NCI-H2107 (cell line): ENCODE data around the gene CCDC13.

Experiments used
- DNase-seq: peaks from one replicate; lab custom pipeline; 2025; lab: John Stamatoyannopoulos, UW

Gene CCDC13

DNA sequence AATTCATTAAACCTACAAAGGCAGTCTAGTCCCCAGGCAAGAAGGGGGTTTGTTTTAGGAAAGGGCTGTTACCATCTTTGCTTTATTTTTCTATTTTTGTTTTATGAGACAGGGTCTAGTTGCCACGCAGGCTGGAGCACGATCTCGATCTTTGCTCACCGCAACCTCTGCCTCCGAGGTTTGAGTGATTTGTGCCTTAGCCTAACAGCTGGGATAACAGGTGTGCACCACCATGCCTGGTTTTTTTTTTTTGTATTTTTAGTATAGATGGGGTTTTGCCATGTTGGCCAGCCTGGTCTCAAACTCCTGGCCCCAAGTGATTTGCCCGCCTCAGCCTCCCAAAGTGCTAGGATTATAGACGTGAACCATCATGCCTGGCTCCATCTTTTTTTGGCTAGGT is 26.3 kb upstream of the CCDC13 start:
- no peak for DNase-seq

GRCh38 chr3:42796332-42796885 is 23.4 kb upstream of the CCDC13 start:
- DNase-seq = no peak

DNA sequence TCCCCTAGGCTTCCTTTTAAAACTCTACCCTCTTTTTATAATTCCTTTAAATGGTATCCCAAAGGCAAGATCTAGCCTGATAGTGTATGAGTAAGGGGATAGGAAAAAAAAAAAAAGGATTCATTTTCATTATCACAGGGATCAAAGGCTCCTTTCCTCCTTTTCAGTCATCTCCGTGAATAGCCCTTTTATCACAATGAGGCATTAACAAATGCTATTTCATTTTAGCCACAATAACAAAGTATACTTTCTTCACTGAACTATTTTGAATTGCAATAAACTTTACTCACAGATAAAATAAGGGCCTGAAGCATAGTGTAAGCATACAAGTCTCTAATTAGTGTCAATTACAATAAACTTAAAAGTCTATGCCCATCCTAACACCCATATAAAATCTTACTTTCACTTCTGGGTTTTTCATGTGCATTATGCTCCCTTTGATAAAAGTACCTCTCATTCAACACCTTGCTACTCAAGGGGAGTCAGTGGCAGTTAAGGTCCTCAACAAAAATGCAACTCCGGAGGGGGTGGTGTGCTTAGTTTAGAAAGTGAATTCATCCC is 22.6 kb upstream of the CCDC13 start:
- DNase-seq = no peak

GRCh38 chr3:42790714-42791229 is 17.7 kb upstream of the CCDC13 start:
- no peak for DNase-seq

DNA sequence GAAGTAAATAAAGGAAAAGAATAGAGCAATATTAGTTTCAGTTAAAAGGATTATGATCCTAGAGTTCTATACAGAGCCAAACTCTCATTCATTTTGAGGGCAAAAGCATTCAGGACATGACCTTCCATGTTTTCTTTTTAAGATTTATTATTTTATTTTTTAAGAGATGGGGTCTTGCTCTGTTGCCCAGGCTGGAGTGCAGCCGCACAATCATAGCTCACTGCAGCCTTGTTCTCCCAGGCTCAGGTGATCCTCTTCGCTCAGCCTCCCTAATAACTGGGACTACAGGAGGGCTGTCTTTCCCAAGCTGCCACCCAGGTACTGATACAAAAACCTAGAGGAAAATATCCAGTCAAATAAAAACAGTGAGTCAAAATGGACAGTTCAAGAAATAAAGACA is 13.6 kb upstream of the CCDC13 start:
- no peak for DNase-seq

DNA sequence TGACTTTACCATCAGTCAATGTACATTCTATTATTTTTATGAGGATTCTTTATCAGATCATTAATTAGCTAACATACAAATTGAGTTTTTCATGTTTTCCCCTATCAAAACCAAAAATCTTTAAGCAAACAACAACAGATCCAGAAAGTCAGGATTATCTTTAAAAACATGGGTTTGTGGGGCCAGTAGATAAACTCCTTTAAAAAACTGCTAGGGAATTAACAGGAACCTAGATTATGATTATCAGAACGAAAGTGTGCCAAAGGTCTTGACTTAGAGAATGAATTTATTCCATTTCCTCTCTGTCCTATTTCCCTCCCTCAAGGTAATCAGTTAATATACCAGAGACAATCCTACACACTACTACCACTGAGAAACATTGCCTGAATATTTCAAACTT is 13.2 kb upstream of the CCDC13 start:
- DNase-seq = no peak

- DNase-seq = peak; percentile 1
These were observed 8.0 kb upstream of the CCDC13 start for GRCh38 chr3:42780892-42781700.

DNA sequence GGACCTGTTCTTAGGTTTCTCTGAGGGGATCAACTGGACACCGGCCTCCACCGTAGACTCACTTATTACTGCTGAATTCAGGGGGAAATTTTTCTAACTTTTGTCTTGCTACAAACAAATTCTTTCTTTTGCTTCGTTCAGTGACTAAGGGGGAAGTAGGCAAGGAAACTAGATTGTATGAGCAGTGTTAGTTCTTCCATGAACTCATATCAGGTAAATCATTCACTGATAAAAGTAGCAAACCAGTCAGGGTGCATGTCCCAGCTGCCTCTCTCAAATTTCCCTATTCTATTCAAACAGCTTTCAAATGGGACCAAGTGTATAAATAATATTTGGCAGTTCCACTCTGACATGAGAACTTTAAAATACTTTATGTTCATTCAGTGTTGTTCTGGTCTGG is 7.3 kb upstream of the CCDC13 start:
- DNase-seq = no peak

GRCh38 chr3:42778644-42779043 is 5.6 kb upstream of the CCDC13 start:
- DNase-seq = no peak

DNA sequence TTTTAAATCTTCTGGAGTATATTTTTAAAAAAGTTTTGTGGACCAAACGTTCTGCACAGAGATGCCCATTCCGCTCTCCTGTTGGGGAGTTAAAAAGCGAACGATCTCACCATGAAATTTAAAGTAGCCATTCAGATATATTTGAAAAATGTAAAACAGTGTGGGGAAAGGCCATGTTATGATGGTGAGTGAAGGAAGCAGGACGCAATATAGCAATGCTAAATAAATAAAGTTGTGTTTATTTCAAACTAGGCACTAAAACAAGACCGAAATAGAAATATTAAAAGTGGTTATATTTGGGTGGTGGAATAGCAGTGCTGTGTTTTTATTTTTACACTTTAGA is 327 bp upstream of the CCDC13 start:
- no peak for DNase-seq

GRCh38 chr3:42771271-42771670 is 1.8 kb downstream of the CCDC13 start:
- no peak for DNase-seq

DNA sequence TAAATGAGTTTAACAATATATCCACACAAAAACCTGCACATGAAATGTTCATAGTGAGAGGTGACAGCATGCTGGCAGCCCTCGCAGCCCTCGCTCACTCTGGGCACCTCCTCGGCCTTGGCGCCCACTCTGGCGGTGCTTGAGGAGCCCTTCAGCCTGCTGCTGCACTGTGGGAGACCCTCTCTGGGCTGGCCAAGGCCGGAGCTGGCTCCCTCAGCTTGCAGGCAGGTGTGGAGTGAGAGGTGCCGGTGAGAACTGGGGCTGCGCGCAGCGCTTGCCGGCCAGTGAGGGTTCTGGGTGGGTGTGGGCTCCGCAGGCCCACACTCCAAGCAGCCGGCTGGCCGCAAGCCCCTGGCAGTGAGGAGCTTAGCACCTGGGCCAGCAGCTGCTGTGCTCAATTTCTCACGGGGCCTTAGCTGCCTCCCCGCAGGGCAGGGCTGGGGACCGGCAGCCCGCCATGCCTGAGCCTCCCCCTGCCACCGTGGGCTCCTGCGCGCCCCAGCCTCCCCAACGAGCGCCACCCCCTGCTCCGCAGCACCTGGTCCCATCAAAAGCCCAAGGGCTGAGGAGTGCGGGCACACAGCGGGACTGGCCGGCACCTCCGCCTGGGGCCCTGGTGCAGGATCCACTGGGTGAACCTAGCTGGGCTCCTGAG is 3.4 kb downstream of the CCDC13 start:
- no peak for DNase-seq

GRCh38 chr3:42764561-42765295 is 8.3 kb downstream of the CCDC13 start:
- DNase-seq = no peak

DNA sequence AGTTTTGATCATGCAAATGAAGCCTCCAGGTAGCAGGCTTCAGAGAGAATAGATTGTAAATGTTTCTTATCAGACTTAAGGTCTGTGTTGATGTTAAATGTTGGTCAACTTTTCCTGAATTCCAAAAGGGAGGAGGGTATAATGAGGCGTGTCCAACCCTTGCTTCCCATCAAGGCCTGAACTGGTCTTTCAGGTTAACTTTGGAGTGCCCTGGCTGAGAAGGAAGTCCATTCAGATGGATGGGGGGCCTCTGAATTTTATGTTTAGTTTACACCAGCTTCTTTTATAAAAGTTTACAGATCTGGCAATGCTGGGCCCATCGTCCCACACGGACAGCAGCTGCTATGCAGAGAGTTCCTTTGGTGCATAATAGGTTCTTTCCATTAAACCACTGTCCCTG is 8.9 kb downstream of the CCDC13 start:
- no peak for DNase-seq

DNA sequence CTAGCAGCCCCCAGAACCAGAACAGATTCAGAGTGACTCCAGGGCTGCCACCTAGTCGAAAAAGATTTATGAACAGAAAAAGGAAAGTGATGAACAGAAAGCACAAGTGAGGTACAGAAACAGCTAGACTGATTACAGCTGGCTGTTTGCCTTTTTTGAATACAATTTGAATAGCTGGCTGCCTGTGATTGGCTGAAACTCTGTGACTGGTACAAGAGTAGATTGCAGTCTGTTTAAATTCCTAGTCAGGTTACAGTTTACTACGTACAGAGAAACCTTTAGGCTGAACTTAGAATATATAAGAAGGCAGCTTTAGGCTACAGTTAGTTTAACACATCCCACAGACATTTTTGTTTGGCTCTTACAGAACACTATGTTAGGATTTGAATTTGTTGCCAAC is 10.0 kb downstream of the CCDC13 start:
- DNase-seq = no peak

GRCh38 chr3:42762046-42762724 is 10.9 kb downstream of the CCDC13 start:
- DNase-seq = no peak

- no peak for DNase-seq
These were observed 14.9 kb downstream of the CCDC13 start for GRCh38 chr3:42758126-42758525.

DNA sequence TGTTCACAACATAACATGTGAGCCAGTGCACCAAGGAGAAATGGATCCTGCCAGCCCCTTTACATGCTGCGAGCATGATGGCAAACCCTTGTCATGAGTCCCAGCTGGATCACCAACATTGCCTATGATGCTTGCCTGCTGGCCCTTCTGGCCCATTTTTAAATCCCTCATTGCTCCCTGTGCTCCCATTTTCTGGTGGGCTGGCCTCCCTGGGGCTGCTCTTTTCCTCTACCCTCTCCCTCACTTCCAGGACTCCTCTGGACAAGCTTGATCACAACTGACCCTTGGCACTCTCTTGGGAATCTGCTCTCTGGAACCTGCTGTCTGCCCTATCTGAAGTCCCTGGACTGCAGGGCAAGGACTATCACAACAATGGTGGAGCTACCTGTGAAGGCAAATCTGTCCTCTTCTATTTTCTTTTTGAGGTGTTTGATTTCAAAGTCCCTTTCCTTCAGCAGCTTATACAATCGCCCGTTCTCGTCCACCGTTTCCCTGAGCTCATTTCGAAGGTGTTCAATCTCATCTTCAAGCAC is 16.3 kb downstream of the CCDC13 start:
- no peak for DNase-seq

DNA sequence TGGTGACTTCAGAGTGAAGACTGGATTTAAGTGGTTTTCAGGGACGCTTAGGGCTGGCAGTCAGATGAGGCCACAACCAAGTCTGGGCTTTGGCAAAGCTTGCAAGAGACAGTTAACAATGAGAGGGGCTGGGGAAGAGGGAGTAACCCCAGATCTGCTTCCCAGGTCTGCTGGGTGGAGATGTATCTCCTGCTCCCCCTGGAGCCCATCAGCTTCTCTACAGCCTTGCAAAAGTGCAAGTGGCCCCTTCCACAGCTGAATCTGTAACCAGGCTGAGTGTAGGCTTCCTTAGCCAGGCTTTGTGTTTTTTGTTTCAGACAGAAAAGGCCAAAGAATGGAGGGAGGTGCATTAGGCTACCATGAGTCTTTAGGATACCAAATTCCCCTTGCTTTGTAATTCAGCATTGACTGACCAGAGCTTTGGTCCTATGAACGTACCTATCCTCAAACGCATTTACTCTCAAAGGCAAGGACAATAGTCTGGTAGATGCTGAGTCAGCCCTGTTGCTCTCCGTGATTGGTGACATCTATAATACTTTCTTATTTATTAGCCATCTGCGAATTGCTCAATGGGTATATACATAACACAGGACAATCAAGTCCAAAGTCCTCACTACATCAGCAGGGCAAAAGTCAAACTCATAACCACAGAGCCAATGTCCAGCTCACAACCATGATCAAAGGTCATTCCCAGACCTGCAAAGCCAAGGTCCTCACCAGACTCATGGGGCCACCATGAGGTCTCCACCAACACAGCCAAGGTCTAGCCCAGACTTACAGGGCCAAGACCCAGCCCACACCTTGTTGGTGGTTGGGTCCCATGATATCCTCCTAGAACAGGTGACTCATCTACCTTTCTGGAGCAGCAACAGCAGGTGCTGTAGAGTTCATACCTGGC is 17.1 kb downstream of the CCDC13 start:
- no peak for DNase-seq

DNA sequence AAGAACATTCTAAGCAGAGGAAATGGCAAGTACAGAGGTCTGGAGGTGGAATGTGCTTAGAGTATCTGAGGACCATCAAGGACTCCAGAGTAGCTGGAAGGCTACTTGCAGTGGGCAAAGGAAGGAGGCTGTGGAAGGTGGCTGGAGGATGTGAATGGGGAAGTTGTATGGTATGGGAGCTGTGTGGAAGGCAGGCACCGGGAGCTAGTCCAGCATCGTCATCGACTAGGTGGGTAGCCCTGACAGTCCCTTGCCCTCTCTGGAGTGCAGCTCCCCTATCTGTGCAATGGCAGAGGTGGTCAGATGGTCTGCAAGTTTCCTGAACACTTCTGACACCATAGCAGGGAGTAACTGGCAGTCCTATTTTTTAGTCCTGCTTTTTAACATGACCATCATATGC is 19.3 kb downstream of the CCDC13 start:
- no peak for DNase-seq
